ENCODE measurements around the gene CMYA5. TPM values are rescaled to one million over a fixed set of nuclear protein-coding genes. Genes with fewer than 3 reads are reported as not detected.

Gene CMYA5
- total RNA-seq, 1 donor from 2014 or later: 0.36 TPM

- Mint-ChIP-seq H3K9me3 (ENCODE audit: unreplicated experiment) (no peaks in the 10 kb centered on the region), H3K4me1 (ENCODE audit: unreplicated experiment) (no peaks in the 10 kb centered on the region), H3K36me3 (ENCODE audit: low read depth, unreplicated experiment) (no peaks in the 10 kb centered on the region), H3K27ac (ENCODE audit: unreplicated experiment) (no peak overlapping the region), H3K27me3 (ENCODE audit: unreplicated experiment) (no peaks in the 10 kb centered on the region), H3K4me3 (ENCODE audit: unreplicated experiment) (no peak overlapping the region)
- DNase-seq (ENCODE audit: low spot score): no peak
- TF ChIP-seq CTCF (IDR thresholded peaks at IDR 0.05; ENCODE audit: unreplicated experiment): no peak
These were observed 102.2 kb downstream of the CMYA5 start for GRCh38 chr5:79791843-79792242.

GRCh38 chr5:79792463-79792862 lies 102.8 kb downstream of the CMYA5 start:
- Mint-ChIP-seq H3K9me3 (ENCODE audit: unreplicated experiment) (no peaks in the 10 kb centered on the region), H3K4me1 (ENCODE audit: unreplicated experiment) (no peaks in the 10 kb centered on the region), H3K36me3 (ENCODE audit: low read depth, unreplicated experiment) (no peaks in the 10 kb centered on the region), H3K27ac (ENCODE audit: unreplicated experiment) (no peak overlapping the region), H3K4me3 (ENCODE audit: unreplicated experiment) (no peak overlapping the region), H3K27me3 (ENCODE audit: unreplicated experiment) (no peaks in the 10 kb centered on the region)
- no peak for DNase-seq (ENCODE audit: low spot score)
- no peak for TF ChIP-seq CTCF (IDR thresholded peaks at IDR 0.05; ENCODE audit: unreplicated experiment)

DNA sequence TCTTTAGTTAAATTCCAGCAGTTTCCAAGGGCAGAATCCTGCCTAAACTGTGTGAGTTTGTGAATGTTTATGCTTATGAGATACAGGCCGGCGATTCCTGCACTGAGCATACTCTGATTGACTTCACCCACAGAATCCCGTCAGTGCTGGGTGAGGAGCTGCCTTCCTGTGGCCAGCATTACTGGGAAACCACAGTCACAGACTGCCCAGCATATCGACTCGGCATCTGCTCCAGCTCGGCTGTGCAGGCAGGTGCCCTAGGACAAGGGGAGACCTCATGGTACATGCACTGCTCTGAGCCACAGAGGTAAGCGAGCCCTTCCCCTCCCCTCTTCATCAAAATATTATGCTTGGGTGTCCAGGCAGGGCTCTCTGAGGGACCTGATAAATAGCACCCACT lies 103.7 kb downstream of the CMYA5 start:
- Mint-ChIP-seq H3K27ac (ENCODE audit: unreplicated experiment) (no peak overlapping the region), H3K4me1 (ENCODE audit: unreplicated experiment) (no peaks in the 10 kb centered on the region)

GRCh38 chr5:79793722-79794121 lies 104.1 kb downstream of the CMYA5 start:
- Mint-ChIP-seq H3K36me3 (ENCODE audit: low read depth, unreplicated experiment) (no peaks in the 10 kb centered on the region), H3K27me3 (ENCODE audit: unreplicated experiment) (no peaks in the 10 kb centered on the region), H3K27ac (ENCODE audit: unreplicated experiment) (no peak overlapping the region), H3K9me3 (ENCODE audit: unreplicated experiment) (no peaks in the 10 kb centered on the region), H3K4me1 (ENCODE audit: unreplicated experiment) (no peaks in the 10 kb centered on the region), H3K4me3 (ENCODE audit: unreplicated experiment) (no peak overlapping the region)
- no peak for TF ChIP-seq CTCF (IDR thresholded peaks at IDR 0.05; ENCODE audit: unreplicated experiment)
- no peak for DNase-seq (ENCODE audit: low spot score)

More for the DNA sequence above, 103.7 kb downstream of the CMYA5 start:
- Mint-ChIP-seq H3K27me3 (ENCODE audit: unreplicated experiment) (no peaks in the 10 kb centered on the region), H3K4me3 (ENCODE audit: unreplicated experiment) (no peak overlapping the region), H3K9me3 (ENCODE audit: unreplicated experiment) (no peaks in the 10 kb centered on the region), H3K36me3 (ENCODE audit: low read depth, unreplicated experiment) (no peaks in the 10 kb centered on the region)
- no peak for DNase-seq (ENCODE audit: low spot score)
- TF ChIP-seq CTCF (IDR thresholded peaks at IDR 0.05; ENCODE audit: unreplicated experiment): no peak

DNA sequence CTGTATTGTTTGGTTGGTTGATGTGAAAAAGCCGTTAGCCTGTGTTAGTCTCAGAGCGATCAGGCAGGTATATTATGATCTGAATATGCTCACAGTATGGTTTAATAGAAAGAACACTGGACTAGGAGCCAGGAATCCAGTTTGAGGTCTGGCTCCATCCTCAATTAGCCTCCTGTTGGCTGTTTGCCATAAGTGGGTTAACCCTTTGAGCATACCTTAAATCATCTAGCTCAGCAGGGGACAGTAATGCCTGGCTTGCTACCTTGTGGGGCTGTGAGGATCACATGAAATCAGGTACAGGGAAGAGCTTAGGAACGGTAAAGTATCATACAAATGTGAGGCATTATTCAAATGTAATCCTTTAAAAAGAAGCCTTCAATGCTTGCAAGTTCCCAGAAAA lies 104.7 kb downstream of the CMYA5 start:
- H3K36me3 Mint-ChIP-seq (ENCODE audit: low read depth, unreplicated experiment): no peaks in the 10 kb centered on the region
- DNase-seq (ENCODE audit: low spot score): no peak
- no peak overlapping the region for H3K4me3 Mint-ChIP-seq (ENCODE audit: unreplicated experiment)
- H3K9me3 Mint-ChIP-seq (ENCODE audit: unreplicated experiment): no peaks in the 10 kb centered on the region
- TF ChIP-seq CTCF (IDR thresholded peaks at IDR 0.05; ENCODE audit: unreplicated experiment): no peak
- H3K27me3 Mint-ChIP-seq (ENCODE audit: unreplicated experiment): no peaks in the 10 kb centered on the region
- no peak overlapping the region for H3K27ac Mint-ChIP-seq (ENCODE audit: unreplicated experiment)
- H3K4me1 Mint-ChIP-seq (ENCODE audit: unreplicated experiment): no peaks in the 10 kb centered on the region

Measured in endothelial cell (in vitro differentiated cells).